ENCODE measurements around the gene CASKIN2. TPM values are rescaled to one million over a fixed set of nuclear protein-coding genes. Genes with fewer than 3 reads are reported as not detected.

CASKIN2 gene
- total RNA-seq, 1 experiment from 2014 or later = 30.0 TPM

DNA sequence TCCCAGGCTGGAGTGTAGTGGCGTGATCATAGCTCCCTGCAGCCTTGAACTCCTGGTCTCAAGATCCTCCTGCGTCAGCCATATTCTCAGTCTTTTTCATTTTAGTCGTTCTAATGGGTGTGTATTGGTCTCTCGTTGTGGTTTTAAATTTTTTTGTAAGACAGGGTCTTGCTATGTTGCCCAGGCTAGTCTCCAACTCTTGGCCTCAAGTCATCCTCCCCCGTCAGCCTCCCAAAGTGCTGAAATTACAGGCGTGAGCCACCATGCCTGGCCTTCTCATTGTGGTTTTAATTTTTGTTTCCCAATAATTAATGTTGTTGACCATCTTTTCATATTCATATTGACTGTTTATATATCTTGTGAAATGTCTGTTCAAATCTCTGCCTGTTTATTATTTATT lies 50.3 kb downstream of the CASKIN2 start:
- no peaks in the 10 kb centered on the region for H3K27me3 Mint-ChIP-seq (ENCODE audit: unreplicated experiment)
- TF ChIP-seq, protein P1, sequence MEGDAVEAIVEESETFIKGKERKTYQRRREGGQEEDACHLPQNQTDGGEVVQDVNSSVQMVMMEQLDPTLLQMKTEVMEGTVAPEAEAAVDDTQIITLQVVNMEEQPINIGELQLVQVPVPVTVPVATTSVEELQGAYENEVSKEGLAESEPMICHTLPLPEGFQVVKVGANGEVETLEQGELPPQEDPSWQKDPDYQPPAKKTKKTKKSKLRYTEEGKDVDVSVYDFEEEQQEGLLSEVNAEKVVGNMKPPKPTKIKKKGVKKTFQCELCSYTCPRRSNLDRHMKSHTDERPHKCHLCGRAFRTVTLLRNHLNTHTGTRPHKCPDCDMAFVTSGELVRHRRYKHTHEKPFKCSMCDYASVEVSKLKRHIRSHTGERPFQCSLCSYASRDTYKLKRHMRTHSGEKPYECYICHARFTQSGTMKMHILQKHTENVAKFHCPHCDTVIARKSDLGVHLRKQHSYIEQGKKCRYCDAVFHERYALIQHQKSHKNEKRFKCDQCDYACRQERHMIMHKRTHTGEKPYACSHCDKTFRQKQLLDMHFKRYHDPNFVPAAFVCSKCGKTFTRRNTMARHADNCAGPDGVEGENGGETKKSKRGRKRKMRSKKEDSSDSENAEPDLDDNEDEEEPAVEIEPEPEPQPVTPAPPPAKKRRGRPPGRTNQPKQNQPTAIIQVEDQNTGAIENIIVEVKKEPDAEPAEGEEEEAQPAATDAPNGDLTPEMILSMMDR (IDR thresholded peaks at IDR 0.05; ENCODE audit: unreplicated experiment) = no peak
- H3K36me3 Mint-ChIP-seq (ENCODE audit: insufficient read depth, unreplicated experiment) = no peaks in the 10 kb centered on the region
- no peak for DNase-seq
- CTCF ChIA-PET = no interaction called here
- intact Hi-C loops (cut with micrococcal nuclease; ENCODE audit: unreplicated experiment) = no loop called here
- no peak overlapping the region for H3K27ac Mint-ChIP-seq (ENCODE audit: unreplicated experiment)
- H3K4me3 Mint-ChIP-seq (ENCODE audit: low read depth, unreplicated experiment) = no peak overlapping the region
- peaks cover 3% of the 10 kb centered on the region for H3K4me1 Mint-ChIP-seq (ENCODE audit: low read depth, unreplicated experiment)
- BruUV-seq (replicated peaks) = no TSS peak
- H3K9me3 Mint-ChIP-seq (ENCODE audit: low read depth, unreplicated experiment) = no peaks in the 10 kb centered on the region

DNA sequence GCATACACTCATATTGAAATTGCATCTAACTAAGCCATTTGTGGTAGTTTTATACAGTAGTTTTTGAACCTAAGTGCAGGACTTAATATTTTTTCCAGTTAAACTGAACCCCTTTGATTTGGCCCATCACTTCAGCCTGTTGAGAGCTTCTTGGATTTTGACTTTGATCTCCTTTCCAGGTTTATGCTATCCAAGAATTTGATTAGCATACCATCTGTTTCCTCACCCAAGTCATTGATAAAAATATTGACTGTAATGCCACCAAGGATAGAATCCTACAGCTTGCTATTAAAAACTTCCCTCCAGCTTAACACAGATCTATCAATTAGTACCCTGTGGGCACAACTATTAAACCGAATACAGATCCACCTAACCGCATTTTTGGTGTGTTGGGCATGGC lies 51.7 kb downstream of the CASKIN2 start:
- no peaks in the 10 kb centered on the region for H3K27me3 Mint-ChIP-seq (ENCODE audit: unreplicated experiment)
- CTCF ChIA-PET = no interaction called here
- DNase-seq = no peak

DNA sequence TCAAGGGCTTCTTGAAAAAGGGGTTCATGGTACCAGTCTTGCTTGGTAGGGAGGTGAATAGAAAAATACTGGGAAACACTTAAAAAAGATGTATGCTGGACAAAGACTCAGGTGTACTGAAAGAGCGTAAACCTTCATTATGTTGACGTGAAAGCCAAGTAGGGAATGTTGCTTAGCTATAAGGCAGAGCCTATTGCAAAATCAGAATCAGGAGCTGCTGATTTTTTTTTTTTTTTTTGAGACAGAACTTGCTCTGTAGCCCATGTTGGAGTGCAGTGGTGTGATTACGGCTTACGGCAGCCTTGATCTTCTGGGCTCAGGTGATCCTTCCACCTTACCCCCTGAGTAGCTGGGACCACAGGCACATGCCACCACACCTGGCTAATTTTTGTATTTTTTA lies 55.0 kb downstream of the CASKIN2 start:
- H3K36me3 Mint-ChIP-seq (ENCODE audit: insufficient read depth, unreplicated experiment) = peaks cover 19% of the 10 kb centered on the region
- no peak overlapping the region for H3K4me3 Mint-ChIP-seq (ENCODE audit: low read depth, unreplicated experiment)
- BruUV-seq (replicated peaks) = no TSS peak
- H3K27ac Mint-ChIP-seq (ENCODE audit: unreplicated experiment) = no peak overlapping the region
- TF ChIP-seq, protein P1 (IDR thresholded peaks at IDR 0.05; ENCODE audit: unreplicated experiment) = no peak
- intact Hi-C loops (cut with micrococcal nuclease; ENCODE audit: unreplicated experiment) = no loop called here
- no peaks in the 10 kb centered on the region for H3K27me3 Mint-ChIP-seq (ENCODE audit: unreplicated experiment)
- no peaks in the 10 kb centered on the region for H3K9me3 Mint-ChIP-seq (ENCODE audit: low read depth, unreplicated experiment)
- peaks cover 24% of the 10 kb centered on the region for H3K4me1 Mint-ChIP-seq (ENCODE audit: low read depth, unreplicated experiment)
- CTCF ChIA-PET = no interaction called here
- DNase-seq = no peak

More for the DNA sequence above, 51.7 kb downstream of the CASKIN2 start:
- Mint-ChIP-seq H3K4me3 (ENCODE audit: low read depth, unreplicated experiment) (no peak overlapping the region), H3K9me3 (ENCODE audit: low read depth, unreplicated experiment) (no peaks in the 10 kb centered on the region), H3K4me1 (ENCODE audit: low read depth, unreplicated experiment) (peaks cover 15% of the 10 kb centered on the region), H3K36me3 (ENCODE audit: insufficient read depth, unreplicated experiment) (no peaks in the 10 kb centered on the region), H3K27ac (ENCODE audit: unreplicated experiment) (no peak overlapping the region)
- no TSS peak for BruUV-seq (replicated peaks)
- intact Hi-C loops (cut with micrococcal nuclease; ENCODE audit: unreplicated experiment) = no loop called here
- TF ChIP-seq, protein P1 (IDR thresholded peaks at IDR 0.05; ENCODE audit: unreplicated experiment) = no peak

DNA sequence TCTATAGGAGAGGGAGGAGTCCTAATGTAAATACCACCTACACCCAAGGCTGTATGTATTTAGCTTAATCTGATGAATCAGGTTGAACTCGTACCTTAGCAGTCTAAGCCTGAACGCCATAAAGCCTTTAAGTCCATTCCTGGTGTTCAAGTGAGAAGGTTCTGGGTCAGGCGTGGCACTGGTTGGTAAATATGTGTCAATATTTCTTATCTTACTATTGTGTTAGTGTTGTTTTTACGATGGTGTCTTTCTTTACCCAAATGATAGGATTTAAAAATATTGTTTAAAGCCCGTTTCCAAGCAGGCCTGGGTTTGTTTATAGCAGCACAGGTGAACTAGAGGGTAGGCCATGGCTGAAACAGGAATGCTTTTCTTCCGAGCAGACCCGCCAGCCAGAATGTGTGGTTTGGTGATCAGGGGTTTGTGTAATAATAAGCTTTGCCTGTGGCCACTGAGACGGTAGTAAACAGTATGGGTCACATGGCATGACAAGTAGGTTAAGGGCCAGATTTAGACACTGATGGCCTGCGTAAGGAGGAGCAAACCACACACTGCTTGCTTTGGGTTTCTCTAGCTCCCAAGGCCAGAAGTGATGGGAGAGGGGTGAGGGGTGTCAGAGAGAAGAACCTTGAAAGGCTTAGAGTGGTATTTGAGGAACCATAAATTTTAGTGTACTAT lies 55.6 kb downstream of the CASKIN2 start:
- intact Hi-C loops (cut with micrococcal nuclease; ENCODE audit: unreplicated experiment) = no loop called here
- no TSS peak for BruUV-seq (replicated peaks)
- peaks cover 24% of the 10 kb centered on the region for H3K4me1 Mint-ChIP-seq (ENCODE audit: low read depth, unreplicated experiment)

More for the DNA sequence above, 55.6 kb downstream of the CASKIN2 start:
- H3K27ac Mint-ChIP-seq (ENCODE audit: unreplicated experiment) = no peak overlapping the region
- peaks cover 19% of the 10 kb centered on the region for H3K36me3 Mint-ChIP-seq (ENCODE audit: insufficient read depth, unreplicated experiment)
- DNase-seq = no peak
- CTCF ChIA-PET = no interaction called here
- no peaks in the 10 kb centered on the region for H3K27me3 Mint-ChIP-seq (ENCODE audit: unreplicated experiment)
- TF ChIP-seq, protein P1 (IDR thresholded peaks at IDR 0.05; ENCODE audit: unreplicated experiment) = no peak
- H3K4me3 Mint-ChIP-seq (ENCODE audit: low read depth, unreplicated experiment) = no peak overlapping the region
- H3K9me3 Mint-ChIP-seq (ENCODE audit: low read depth, unreplicated experiment) = no peaks in the 10 kb centered on the region
